ENCODE data around the gene TUBGCP6.

- no peak for TF ChIP-seq EZH2 (IDR thresholded peaks at IDR 0.05)
- no peak for TF ChIP-seq POLR2AphosphoS5 (IDR thresholded peaks at IDR 0.05; ENCODE audit: borderline replicate concordance, low read depth, low read length)
Measured at GRCh38 chr22:50197856-50198623, 46.8 kb downstream of the TUBGCP6 start.
